LNCAP (cell line): ENCODE measurements around the gene LZTS3.

Experiments used
- TF ChIP-seq, protein P1 (sequence below): fragments of 450-650 bp; IDR thresholded peaks from 2 replicates; pipeline ENCODE4 v1.5.1; 2017; ENCODE audit warnings: mild to moderate bottlenecking

LZTS3 gene

DNA sequence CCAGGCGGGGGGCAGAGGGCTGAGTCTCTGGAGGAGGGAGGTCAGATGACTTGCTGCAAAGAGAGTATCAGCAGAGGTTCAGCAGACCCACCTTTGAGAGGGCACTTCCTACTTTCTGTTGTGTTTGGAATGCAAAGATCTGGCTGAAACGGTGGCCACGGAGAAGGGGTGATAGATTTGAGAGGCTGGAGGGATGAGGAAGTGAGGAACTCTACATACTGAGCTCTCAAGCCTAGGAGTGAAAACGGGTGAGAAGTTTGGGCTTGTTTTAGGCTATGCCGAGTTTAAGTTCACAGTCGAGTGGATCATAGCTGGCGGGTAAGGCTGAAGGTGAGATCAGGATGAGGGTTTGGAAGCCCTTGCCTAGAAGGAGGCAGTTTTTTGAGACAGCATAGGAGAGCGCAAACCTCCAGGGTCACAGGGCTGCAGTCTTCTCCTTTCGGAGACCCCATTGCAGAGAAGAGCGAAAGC, 35.5 kb upstream of the LZTS3 start:
- TF ChIP-seq, protein P1, sequence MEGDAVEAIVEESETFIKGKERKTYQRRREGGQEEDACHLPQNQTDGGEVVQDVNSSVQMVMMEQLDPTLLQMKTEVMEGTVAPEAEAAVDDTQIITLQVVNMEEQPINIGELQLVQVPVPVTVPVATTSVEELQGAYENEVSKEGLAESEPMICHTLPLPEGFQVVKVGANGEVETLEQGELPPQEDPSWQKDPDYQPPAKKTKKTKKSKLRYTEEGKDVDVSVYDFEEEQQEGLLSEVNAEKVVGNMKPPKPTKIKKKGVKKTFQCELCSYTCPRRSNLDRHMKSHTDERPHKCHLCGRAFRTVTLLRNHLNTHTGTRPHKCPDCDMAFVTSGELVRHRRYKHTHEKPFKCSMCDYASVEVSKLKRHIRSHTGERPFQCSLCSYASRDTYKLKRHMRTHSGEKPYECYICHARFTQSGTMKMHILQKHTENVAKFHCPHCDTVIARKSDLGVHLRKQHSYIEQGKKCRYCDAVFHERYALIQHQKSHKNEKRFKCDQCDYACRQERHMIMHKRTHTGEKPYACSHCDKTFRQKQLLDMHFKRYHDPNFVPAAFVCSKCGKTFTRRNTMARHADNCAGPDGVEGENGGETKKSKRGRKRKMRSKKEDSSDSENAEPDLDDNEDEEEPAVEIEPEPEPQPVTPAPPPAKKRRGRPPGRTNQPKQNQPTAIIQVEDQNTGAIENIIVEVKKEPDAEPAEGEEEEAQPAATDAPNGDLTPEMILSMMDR, result no peak

DNA sequence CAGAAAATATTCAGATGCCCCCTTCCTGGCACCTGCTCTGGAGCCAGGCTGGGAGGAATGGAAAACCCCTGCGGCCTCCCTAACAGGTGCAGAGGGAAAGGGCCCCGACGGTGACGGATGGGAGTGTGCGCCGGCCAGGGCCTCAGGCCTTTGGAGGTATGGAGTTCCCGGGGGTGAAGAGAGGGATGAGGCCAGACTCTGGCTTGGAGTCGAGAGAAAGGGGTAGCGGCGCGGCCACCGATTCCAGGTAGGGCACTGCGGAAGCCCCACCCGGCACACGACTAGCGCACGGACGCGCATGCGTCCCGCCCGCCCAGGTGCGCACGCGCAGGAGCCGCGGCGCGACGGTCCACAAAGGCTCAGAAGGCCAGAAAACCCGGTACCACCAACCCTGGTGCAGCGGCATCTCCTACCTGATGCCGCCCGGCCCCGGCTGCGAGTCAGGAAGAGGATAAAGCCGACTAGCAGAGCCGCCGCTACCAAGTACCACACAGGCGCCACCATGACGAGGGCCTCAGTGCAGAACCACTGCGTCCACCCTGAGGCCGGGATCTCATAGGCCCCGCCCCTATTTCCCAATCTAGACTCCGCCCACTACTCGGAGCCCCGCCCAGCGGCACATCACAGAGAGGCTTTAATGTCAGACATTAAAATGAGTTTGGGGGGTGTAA, 30.9 kb upstream of the LZTS3 start, which contains the start of gene DDRGK1:
DDRGK1 (minus strand) TSS at position 559 of the 671 bp plus-strand sequence; CDS start at position 504, 55 bp downstream.
- TF ChIP-seq, protein P1, result no peak

DNA sequence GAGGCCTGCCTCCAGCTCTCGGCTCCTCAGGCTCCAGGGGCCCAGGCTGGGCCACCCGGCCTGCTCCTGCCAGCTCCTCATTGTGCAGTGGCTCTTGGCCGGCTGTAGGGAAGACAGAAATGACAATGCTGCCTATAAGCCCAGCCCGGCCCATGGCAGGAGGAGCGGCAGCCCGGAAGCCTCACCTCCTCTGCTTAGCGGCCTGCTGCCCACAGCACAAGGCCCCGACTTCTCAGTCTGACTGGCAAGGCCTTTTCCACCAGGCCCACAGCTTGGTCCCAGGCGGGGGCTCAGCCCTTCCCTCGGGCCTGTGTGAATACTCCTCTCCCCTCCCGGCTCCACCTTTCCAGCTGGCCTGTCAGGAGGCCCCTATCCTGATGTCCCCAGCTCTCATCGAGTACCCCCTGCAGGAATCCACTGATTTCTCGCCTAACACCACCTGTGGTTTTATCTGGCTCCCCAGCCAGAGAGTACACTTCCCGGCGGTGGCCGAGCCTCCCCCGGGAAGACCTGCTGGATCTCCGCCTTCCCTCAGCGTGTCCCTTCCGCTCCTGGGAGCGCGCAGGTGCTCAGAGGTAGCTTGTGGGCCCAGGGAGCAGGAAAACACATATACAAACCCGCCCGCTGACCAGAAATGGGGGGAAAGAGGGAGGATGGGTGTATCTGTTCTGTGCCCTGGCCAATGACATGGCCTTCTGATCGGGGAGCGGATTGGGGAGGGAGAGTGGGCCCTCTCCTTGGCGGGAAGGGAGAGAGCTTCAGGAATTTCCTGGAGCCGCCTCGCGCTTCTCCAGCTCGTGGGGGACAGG, 30.2 kb upstream of the LZTS3 start:
- TF ChIP-seq, protein P1, result no peak

DNA sequence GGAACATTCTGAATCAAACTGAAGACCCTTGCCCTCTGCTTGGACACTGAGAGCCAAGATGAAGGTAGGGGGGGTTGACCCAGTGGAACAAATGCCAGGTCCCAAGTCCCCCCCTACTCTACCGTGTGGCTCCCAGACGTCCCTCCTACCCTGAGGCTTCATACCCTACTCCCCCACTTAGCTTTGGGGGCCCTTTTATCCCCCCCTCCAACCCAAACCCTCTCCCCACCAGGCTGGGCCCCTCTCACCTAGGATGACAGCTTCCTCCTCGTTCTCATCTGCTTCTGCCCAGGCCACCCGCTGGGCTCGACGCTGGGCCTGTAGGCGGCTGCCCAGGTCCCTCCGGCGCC, 29.6 kb upstream of the LZTS3 start:
- TF ChIP-seq, protein P1, result no peak

DNA sequence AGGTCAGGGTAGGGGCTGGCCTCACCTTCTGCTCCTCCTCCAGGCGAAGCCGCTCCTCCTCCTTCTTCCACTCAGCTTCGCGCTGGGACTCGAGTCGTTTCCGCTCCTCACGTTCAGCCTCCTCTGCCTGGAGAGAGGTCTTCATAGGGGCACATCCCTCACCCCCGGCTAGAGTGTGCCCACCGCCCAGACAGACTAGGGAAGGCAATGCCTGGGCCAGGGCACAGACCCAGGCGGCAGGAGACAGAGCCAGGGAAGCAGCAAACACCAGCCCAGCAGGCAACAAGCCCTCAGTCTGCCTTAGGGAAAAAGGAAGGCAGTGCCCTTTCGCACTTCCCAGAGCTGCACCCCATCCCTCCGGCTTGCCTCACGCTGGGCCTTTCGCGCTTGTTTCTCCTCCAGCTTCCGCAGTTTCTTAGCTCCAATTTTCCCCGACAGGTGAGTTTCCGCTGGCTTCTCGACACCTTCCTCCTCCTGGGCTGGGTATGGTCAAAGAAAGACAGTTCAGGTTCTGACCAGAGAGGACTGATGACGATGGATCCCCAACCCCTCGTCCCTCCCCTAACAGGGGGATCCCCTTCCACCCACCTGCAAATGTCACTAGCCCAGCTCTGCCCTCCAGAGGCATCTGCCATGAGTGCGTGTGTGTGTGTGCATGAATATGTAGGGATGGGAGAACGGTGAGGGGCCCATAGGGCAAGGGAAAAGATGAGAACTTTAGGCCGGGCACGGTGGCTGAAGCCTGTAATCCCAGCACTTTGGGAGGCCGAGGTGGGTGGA, 26.8 kb upstream of the LZTS3 start:
- TF ChIP-seq, protein P1, result no peak

DNA sequence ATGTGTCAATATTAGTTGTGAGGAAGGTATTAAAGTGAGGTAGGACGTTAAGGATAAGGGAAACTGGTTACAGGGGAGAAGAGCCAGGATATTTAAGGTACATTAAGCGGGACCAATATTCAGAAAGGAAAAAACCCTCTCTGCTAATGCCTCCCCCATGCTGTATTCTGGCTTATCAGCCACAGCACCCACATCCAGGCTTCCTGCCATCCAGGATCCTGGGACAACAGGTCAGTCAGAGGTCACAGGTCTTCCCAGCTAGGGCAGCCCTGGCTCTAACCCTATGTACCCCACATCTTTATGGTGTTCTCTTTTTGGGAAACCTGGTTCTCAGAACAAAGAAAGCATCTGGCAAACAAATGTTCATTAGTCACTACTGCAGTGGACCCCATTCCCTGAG, 25.9 kb upstream of the LZTS3 start:
- TF ChIP-seq, protein P1, result no peak

DNA sequence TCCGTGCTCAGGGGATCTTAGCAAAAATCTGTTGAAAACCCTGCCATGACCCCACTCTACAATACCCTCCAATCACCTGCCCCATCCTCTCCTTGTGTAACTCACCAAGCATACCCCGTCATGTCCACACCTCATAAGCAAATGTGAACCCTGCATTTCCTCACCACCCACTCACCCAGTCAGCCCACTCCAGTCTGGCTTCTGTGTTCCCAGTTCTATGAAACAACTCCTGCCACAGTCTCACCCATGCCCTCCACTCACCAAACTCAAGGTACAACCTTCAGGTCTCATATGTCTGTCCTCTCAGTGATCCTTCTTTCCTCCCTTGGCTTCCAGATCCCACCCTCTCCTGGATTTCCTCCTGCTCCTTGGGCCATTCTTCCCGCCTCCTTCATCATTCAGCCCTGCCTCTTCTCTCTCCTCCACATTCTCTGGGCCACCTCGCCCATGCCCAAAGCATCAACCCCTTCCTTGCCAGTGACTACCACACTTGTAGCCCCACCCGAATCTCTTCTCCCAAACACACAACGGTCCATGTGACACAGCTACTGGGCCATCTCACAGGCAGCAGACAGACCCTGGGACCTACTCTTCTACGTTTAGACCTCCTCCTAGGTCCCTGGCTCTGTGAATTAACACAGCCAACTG, 22.4 kb upstream of the LZTS3 start:
- TF ChIP-seq, protein P1, result no peak
